Activated CD4-positive, alpha-beta T cell treated with anti-CD3 and anti-CD28 coated beads for 36 hours (primary cell): ENCODE results near the gene EIF3M. TPM values are rescaled to one million over a fixed set of nuclear protein-coding genes. Genes with fewer than 3 reads are reported as not detected.
"Not testable (repeated sequence)": the region's sequence is repeated elsewhere in the genome, so short reads cannot be mapped to it uniquely, and the experiment has no call there.

ENCODE experiments used
- ATAC-seq: fragments of 200-7000 bp; cut with Tn5 transposase; one replicate; pipeline ENCODE4 v1.10.0; 2021; ENCODE audit warnings: mild to moderate bottlenecking, moderate library complexity
- CTCF ChIA-PET: fragments of 350-600 bp; sonication (Branson Sonifier 250); formaldehyde crosslinking; loops from one replicate; lab custom pipeline; 2021; ENCODE audit warnings: antibody characterized with exemption; lab: Charles Lee
- POLR2A ChIA-PET: fragments of 350-600 bp; sonication (Branson Sonifier 250); formaldehyde crosslinking; loops from one replicate; lab custom pipeline; 2021; ENCODE audit warnings: antibody characterized with exemption, inconsistent platforms; lab: Charles Lee
- DNase-seq: peaks from one replicate; pipeline ENCODE4 v3.0.0-alpha.2; 2020
- H3K27ac Mint-ChIP-seq: one replicate; pipeline ENCODE4 v1.8.0; 2021; ENCODE audit warnings: mixed read lengths
- H3K27me3 Mint-ChIP-seq: one replicate; pipeline ENCODE4 v1.8.0; 2021; ENCODE audit warnings: mixed read lengths
- H3K36me3 Mint-ChIP-seq: one replicate; pipeline ENCODE4 v1.8.0; 2021; ENCODE audit warnings: low read depth, mixed read lengths
- H3K4me1 Mint-ChIP-seq: one replicate; pipeline ENCODE4 v1.8.0; 2021; ENCODE audit warnings: mixed read lengths
- H3K4me3 Mint-ChIP-seq: one replicate; pipeline ENCODE4 v1.8.0; 2021; ENCODE audit warnings: mild to moderate bottlenecking, moderate library complexity, mixed read lengths
- H3K9me3 Mint-ChIP-seq: one replicate; pipeline ENCODE4 v1.8.0; 2021; ENCODE audit warnings: low read depth, mixed read lengths
- intact Hi-C, 2 experiments: fragments of 100-400 bp; cut with DNase I in 1 of 2; cut with micrococcal nuclease in 1 of 2; formaldehyde crosslinking; loops; one replicate each; pipeline versions ENCODE4 v1.14.2 to v1.15.1; 2022 to 2024; cut with DNase I, micrococcal nuclease
- total RNA-seq, 2 experiments: library from RNA; stranded (reverse); gene quantifications; one replicate each; pipeline ENCODE4 v1.2.3, GENCODE V29; 2021

EIF3M gene
- total RNA-seq, 2 experiments from 2014 or later: 392 to 408 TPM

GRCh38 chr11:32597921-32598320, 14.3 kb downstream of the EIF3M start:
- Mint-ChIP-seq H3K27ac (peak overlapping the region; percentile 29), H3K9me3 (no peaks in the 10 kb centered on the region), H3K4me3 (no peak overlapping the region), H3K36me3 (peaks cover 65% of the 10 kb centered on the region), H3K4me1 (peaks cover 34% of the 10 kb centered on the region), H3K27me3 (no peaks in the 10 kb centered on the region)
- ChIA-PET CTCF (no interaction called here), POLR2A (interaction anchor here (1.0 kb wide), 1 partner anchor 15 kb away, joined by 3 read pairs; no protein-coding TSS in a partner anchor)
- no peak for ATAC-seq
- intact Hi-C loops: no loop called here
- DNase-seq: no peak

- Mint-ChIP-seq H3K4me3 (no peak overlapping the region), H3K27ac (peak overlapping the region; percentile 9), H3K27me3 (no peaks in the 10 kb centered on the region), H3K36me3 (peaks cover 59% of the 10 kb centered on the region), H3K9me3 (peaks cover 4% of the 10 kb centered on the region), H3K4me1 (peaks cover 5% of the 10 kb centered on the region)
- ATAC-seq: no peak
- intact Hi-C loops: no loop called here
- ChIA-PET CTCF (no interaction called here), POLR2A (no interaction called here)
- no peak for DNase-seq
Observed at GRCh38 chr11:32602657-32603415, 19.2 kb downstream of the EIF3M start.

- POLR2A ChIA-PET: no interaction called here
- intact Hi-C loops: no loop called here
- Mint-ChIP-seq H3K36me3 (peaks cover 67% of the 10 kb centered on the region), H3K27ac (no peak overlapping the region), H3K27me3 (no peaks in the 10 kb centered on the region), H3K9me3 (peaks cover 16% of the 10 kb centered on the region), H3K4me1 (peaks cover 3% of the 10 kb centered on the region), H3K4me3 (no peak overlapping the region)
- DNase-seq (no peak), ATAC-seq (no peak)
- CTCF ChIA-PET: interaction anchor here (1.3 kb wide), 1 partner anchor 11 kb away, joined by 3 read pairs; no protein-coding TSS in a partner anchor
Observed at GRCh38 chr11:32606220-32606619, 22.6 kb downstream of the EIF3M start.

GRCh38 chr11:32608826-32609225, 25.2 kb downstream of the EIF3M start:
- POLR2A ChIA-PET, H3K4me3 Mint-ChIP-seq, H3K27ac Mint-ChIP-seq, H3K27me3 Mint-ChIP-seq, intact Hi-C loops, H3K4me1 Mint-ChIP-seq, ATAC-seq, DNase-seq: not testable (repeated sequence)
- Mint-ChIP-seq H3K36me3 (peaks cover 49% of the 10 kb centered on the region), H3K9me3 (peaks cover 16% of the 10 kb centered on the region)
- CTCF ChIA-PET: interaction anchor here (1.0 kb wide), 1 partner anchor 29 kb away, joined by 3 read pairs; no protein-coding TSS in a partner anchor

- H3K27me3 Mint-ChIP-seq: no peaks in the 10 kb centered on the region
- ATAC-seq: no peak
- H3K27ac Mint-ChIP-seq: no peak overlapping the region
- CTCF ChIA-PET: no interaction called here
- peaks cover 16% of the 10 kb centered on the region for H3K9me3 Mint-ChIP-seq
- peaks cover 35% of the 10 kb centered on the region for H3K36me3 Mint-ChIP-seq
- intact Hi-C loops: no loop called here
- no peak overlapping the region for H3K4me3 Mint-ChIP-seq
- no peak for DNase-seq
- POLR2A ChIA-PET: no interaction called here
- H3K4me1 Mint-ChIP-seq: no peaks in the 10 kb centered on the region
Observed at GRCh38 chr11:32610797-32611352, 27.2 kb downstream of the EIF3M start.

- Mint-ChIP-seq H3K27me3 (peaks cover under 1% of the 10 kb centered on the region), H3K9me3 (peaks cover 9% of the 10 kb centered on the region), H3K4me1 (no peaks in the 10 kb centered on the region), H3K4me3 (no peak overlapping the region), H3K36me3 (peaks cover 12% of the 10 kb centered on the region), H3K27ac (no peak overlapping the region)
- no peak for ATAC-seq
- DNase-seq: no peak
- intact Hi-C loops: no loop called here
- ChIA-PET POLR2A (no interaction called here), CTCF (no interaction called here)
Observed at GRCh38 chr11:32613500-32614151, 30.0 kb downstream of the EIF3M start.

GRCh38 chr11:32615422-32615821, 31.8 kb downstream of the EIF3M start:
- intact Hi-C loops: loop anchor here in 1 of 2 experiments (1.0 kb wide), 1 partner anchor 292 kb away; no protein-coding TSS in a partner anchor
- DNase-seq (no peak), ATAC-seq (no peak)
- H3K9me3 Mint-ChIP-seq: no peaks in the 10 kb centered on the region
- no peaks in the 10 kb centered on the region for H3K4me1 Mint-ChIP-seq
- no peaks in the 10 kb centered on the region for H3K36me3 Mint-ChIP-seq
- H3K27ac Mint-ChIP-seq: no peak overlapping the region
- H3K4me3 Mint-ChIP-seq: no peak overlapping the region
- H3K27me3 Mint-ChIP-seq: peaks cover 2% of the 10 kb centered on the region
- ChIA-PET CTCF (interaction anchor here (0.6 kb wide), 1 partner anchor 297 kb away, joined by 3 read pairs; no protein-coding TSS in a partner anchor), POLR2A (no interaction called here)

GRCh38 chr11:32616903-32617302, 33.3 kb downstream of the EIF3M start:
- POLR2A ChIA-PET: no interaction called here
- DNase-seq (no peak), ATAC-seq (no peak)
- Mint-ChIP-seq H3K27ac (no peak overlapping the region), H3K9me3 (no peaks in the 10 kb centered on the region), H3K36me3 (no peaks in the 10 kb centered on the region), H3K27me3 (peaks cover 16% of the 10 kb centered on the region), H3K4me1 (no peaks in the 10 kb centered on the region), H3K4me3 (no peak overlapping the region)
- intact Hi-C loops: no loop called here
- CTCF ChIA-PET: no interaction called here

GRCh38 chr11:32630844-32631243, 47.2 kb downstream of the EIF3M start:
- H3K27me3 Mint-ChIP-seq: peaks cover 18% of the 10 kb centered on the region
- intact Hi-C loops: no loop called here
- H3K9me3 Mint-ChIP-seq: no peaks in the 10 kb centered on the region
- DNase-seq: no peak
- no peaks in the 10 kb centered on the region for H3K36me3 Mint-ChIP-seq
- ChIA-PET CTCF (no interaction called here), POLR2A (no interaction called here)
- H3K4me1 Mint-ChIP-seq: no peaks in the 10 kb centered on the region
- no peak overlapping the region for H3K4me3 Mint-ChIP-seq
- no peak overlapping the region for H3K27ac Mint-ChIP-seq
- no peak for ATAC-seq

GRCh38 chr11:32635819-32636218, 52.2 kb downstream of the EIF3M start:
- intact Hi-C loops: no loop called here
- no peaks in the 10 kb centered on the region for H3K36me3 Mint-ChIP-seq
- peaks cover 19% of the 10 kb centered on the region for H3K27me3 Mint-ChIP-seq
- H3K9me3 Mint-ChIP-seq: no peaks in the 10 kb centered on the region
- H3K4me1 Mint-ChIP-seq: no peaks in the 10 kb centered on the region
- H3K4me3 Mint-ChIP-seq: no peak overlapping the region
- DNase-seq (no peak), ATAC-seq (no peak)
- ChIA-PET CTCF (interaction anchor here (0.7 to 0.8 kb wide), 2 partner anchors 143 to 224 kb away, joined by 3 read pairs; no protein-coding TSS in a partner anchor), POLR2A (no interaction called here)
- no peak overlapping the region for H3K27ac Mint-ChIP-seq

GRCh38 chr11:32641361-32641760, 57.7 kb downstream of the EIF3M start:
- POLR2A ChIA-PET: no interaction called here
- no peak for ATAC-seq
- no peaks in the 10 kb centered on the region for H3K36me3 Mint-ChIP-seq

More at GRCh38 chr11:32641361-32641760, 57.7 kb downstream of the EIF3M start:
- Mint-ChIP-seq H3K27me3 (peaks cover 18% of the 10 kb centered on the region), H3K9me3 (no peaks in the 10 kb centered on the region), H3K27ac (no peak overlapping the region), H3K4me1 (no peaks in the 10 kb centered on the region), H3K4me3 (no peak overlapping the region)
- DNase-seq: no peak
- intact Hi-C loops: no loop called here
- CTCF ChIA-PET: no interaction called here
